Vagina (tissue), 2 donors: ENCODE results near the gene GPR161.

Experiments
- CTCF ChIP-seq, 3 experiments: fragments of 450-650 bp in 2 of 3; fragments of 200-600 bp in 1 of 3; sonication (generic) in 1 of 3; IDR thresholded peaks; one replicate each; pipeline ENCODE4 v1.5.1; 2017 to 2019; ENCODE audit warnings: antibody characterized with exemption in 3 of 3, mild to moderate bottlenecking in 2 of 3, moderate library complexity in 2 of 3
- POLR2A ChIP-seq, 2 donors: fragments of 450-650 bp; IDR thresholded peaks; one replicate each; pipeline ENCODE4 v1.6.1; 2017; ENCODE audit warnings: antibody characterized with exemption in 2 of 2, mild to moderate bottlenecking in 2 of 2, moderate library complexity in 2 of 2
- POLR2AphosphoS5 ChIP-seq, 2 donors: sonication (generic); formaldehyde crosslinking; IDR thresholded peaks; one replicate each; pipeline ENCODE4 v1.9.0; 2017; ENCODE audit warnings: antibody characterized with exemption in 2 of 2, mild to moderate bottlenecking in 2 of 2, low read depth in 1 of 2; ENCODE audit not compliant: insufficient read depth in 1 of 2

- no peak for TF ChIP-seq CTCF (IDR thresholded peaks at IDR 0.05)
- no peak for TF ChIP-seq POLR2AphosphoS5 (IDR thresholded peaks at IDR 0.05; ENCODE audit: insufficient read depth in 1 of 2, low read depth in 1 of 2)
- no peak for TF ChIP-seq POLR2A (IDR thresholded peaks at IDR 0.05)
Observed at GRCh38 chr1:168101336-168101735, 35.4 kb downstream of the GPR161 start.
